Prostate gland (tissue), 2 donors: ENCODE results near the gene OR1F1.

ENCODE experiments used
- POLR2A ChIP-seq: fragments of 450-650 bp; IDR thresholded peaks from one replicate; pipeline ENCODE4 v1.6.1; 2016; ENCODE audit warnings: antibody characterized with exemption, mild to moderate bottlenecking
- POLR2AphosphoS5 ChIP-seq: sonication (generic); formaldehyde crosslinking; IDR thresholded peaks from one replicate; pipeline ENCODE4 v1.6.1; 2017; ENCODE audit warnings: antibody characterized with exemption
- TF ChIP-seq, protein P1 (sequence below), 4 experiments: fragments of 200-600 bp in 2 of 4; fragments of 450-650 bp in 2 of 4; sonication (generic) in 2 of 4; IDR thresholded peaks; 1 replicate in 3 of 4; 2 replicates in 1 of 4; pipeline ENCODE4 v1.5.1; 2016 to 2019; ENCODE audit warnings: antibody characterized with exemption in 4 of 4, mild to moderate bottlenecking in 2 of 4, moderate library complexity in 2 of 4

DNA sequence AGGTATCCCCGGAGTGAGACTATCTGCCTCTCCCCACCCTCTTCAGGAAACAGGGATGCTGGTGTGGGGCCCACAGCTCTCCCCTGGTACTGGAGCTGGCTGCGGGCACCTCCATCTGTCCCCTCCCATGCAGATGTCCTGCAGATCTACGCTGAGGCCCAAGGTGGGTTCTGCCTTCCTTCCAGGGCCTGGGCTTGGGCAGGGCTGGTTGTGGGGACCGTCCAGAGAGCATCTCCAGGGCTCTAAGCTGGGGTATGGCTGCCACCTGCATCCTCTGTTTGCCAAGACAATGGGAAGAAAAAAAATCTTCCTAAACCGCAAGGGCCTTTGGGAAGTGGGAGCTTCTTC is 40.3 kb upstream of the OR1F1 start:
- TF ChIP-seq, protein P1, sequence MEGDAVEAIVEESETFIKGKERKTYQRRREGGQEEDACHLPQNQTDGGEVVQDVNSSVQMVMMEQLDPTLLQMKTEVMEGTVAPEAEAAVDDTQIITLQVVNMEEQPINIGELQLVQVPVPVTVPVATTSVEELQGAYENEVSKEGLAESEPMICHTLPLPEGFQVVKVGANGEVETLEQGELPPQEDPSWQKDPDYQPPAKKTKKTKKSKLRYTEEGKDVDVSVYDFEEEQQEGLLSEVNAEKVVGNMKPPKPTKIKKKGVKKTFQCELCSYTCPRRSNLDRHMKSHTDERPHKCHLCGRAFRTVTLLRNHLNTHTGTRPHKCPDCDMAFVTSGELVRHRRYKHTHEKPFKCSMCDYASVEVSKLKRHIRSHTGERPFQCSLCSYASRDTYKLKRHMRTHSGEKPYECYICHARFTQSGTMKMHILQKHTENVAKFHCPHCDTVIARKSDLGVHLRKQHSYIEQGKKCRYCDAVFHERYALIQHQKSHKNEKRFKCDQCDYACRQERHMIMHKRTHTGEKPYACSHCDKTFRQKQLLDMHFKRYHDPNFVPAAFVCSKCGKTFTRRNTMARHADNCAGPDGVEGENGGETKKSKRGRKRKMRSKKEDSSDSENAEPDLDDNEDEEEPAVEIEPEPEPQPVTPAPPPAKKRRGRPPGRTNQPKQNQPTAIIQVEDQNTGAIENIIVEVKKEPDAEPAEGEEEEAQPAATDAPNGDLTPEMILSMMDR (IDR thresholded peaks at IDR 0.05): no peak
- no peak for TF ChIP-seq POLR2A
- no peak for TF ChIP-seq POLR2AphosphoS5
